Left lung (tissue), 10 donors: ENCODE results near the gene KIF2A. TPM values are rescaled to one million over a fixed set of nuclear protein-coding genes. Genes with fewer than 3 reads are reported as not detected.

Source experiments
- ATAC-seq: fragments of 200-7000 bp; cut with Tn5 transposase; one replicate; pipeline ENCODE4 v1.9.1; 2020; ENCODE audit warnings: moderate library complexity
- DNase-seq, 4 donors: peaks; one replicate each; pipeline ENCODE4 v3.0.0-alpha.2; 2013 to 2020
- H3K27ac ChIP-seq, 2 donors: fragments of 200-600 bp; sonication (generic) in 1 of 2; one replicate each; pipeline versions ENCODE4 v1.5.0 to v1.8.0; 2020 to 2021
- H3K27me3 ChIP-seq, 2 donors: fragments of 200-600 bp; sonication (generic) in 1 of 2; one replicate each; pipeline versions ENCODE4 v1.5.0 to v1.8.0; 2020 to 2021
- H3K36me3 ChIP-seq, 2 donors: fragments of 200-600 bp; sonication (generic) in 1 of 2; one replicate each; pipeline versions ENCODE4 v1.5.0 to v1.8.0; 2020 to 2021
- H3K4me1 ChIP-seq, 2 donors: fragments of 200-600 bp; one replicate each; pipeline ENCODE4 v1.8.0; 2021
- H3K4me3 ChIP-seq, 2 donors: fragments of 200-600 bp; sonication (generic) in 1 of 2; one replicate each; pipeline versions ENCODE4 v1.5.0 to v1.8.0; 2020 to 2021; ENCODE audit warnings: mild to moderate bottlenecking in 1 of 2
- H3K9me3 ChIP-seq, 2 donors: fragments of 200-600 bp; sonication (generic) in 1 of 2; one replicate each; pipeline versions ENCODE4 v1.5.0 to v1.8.0; 2020 to 2021
- CTCF ChIP-seq, 2 donors: fragments of 200-600 bp; sonication (generic) in 1 of 2; IDR thresholded peaks; one replicate each; pipeline versions ENCODE4 v1.5.0 to v1.8.0; 2021; ENCODE audit warnings: antibody characterized with exemption in 2 of 2
- intact Hi-C, 2 donors: fragments of 100-400 bp; cut with DNase I; formaldehyde crosslinking; loops; one replicate each; pipeline versions ENCODE4 v1.11.2 to v1.14.2; 2022
- polyA plus RNA-seq, 6 donors: library from polyadenylated mRNA; unstranded; fragments of 120-200 nt; gene quantifications; one replicate each; pipeline ENCODE4 v1.2.1, GENCODE V29; 2013; ENCODE audit not compliant: insufficient read length in 6 of 6
- total RNA-seq, 2 donors: library from RNA; stranded (reverse); fragmentation: NEBNext Ultra II Directional; extraction: Animal tissue kit (Norgen Biotek cat#: 25700); gene quantifications; one replicate each; pipeline ENCODE4 v1.2.1, GENCODE V29; 2021
- donor health status: DM: no; HTN: yes; CAD: no.
- donor health status: DM: no; HTN: no; CAD: no.

Gene KIF2A
- total and polyA plus RNA-seq, 8 donors, result 26.3 to 48.3 (median 43.0) TPM

- TF ChIP-seq CTCF (IDR thresholded peaks at IDR 0.05), result no peak
- H3K36me3 ChIP-seq, result peaks cover 0 to 22% of the 10 kb centered on the region in 2 donors
- DNase-seq (peak; percentile 95 to 97 (median 96)), ATAC-seq (peak; percentile 99)
- peaks cover 3 to 19% of the 10 kb centered on the region in 2 donors for H3K4me1 ChIP-seq
- peaks cover 0 to 5% of the 10 kb centered on the region in 2 donors for H3K9me3 ChIP-seq
- peak within 1 kb of the TSS; percentile 86 to 88 for H3K4me3 ChIP-seq
- peak within 1 kb of the TSS; percentile 95 to 96 for H3K27ac ChIP-seq
- H3K27me3 ChIP-seq, result no peaks in the 10 kb centered on the region
- intact Hi-C loops, result no loop called here
Observed at GRCh38 chr5:62403411-62404250, 97.6 kb downstream of the KIF2A start, which contains the start of gene DIMT1. Gene DIMT1, minus strand, starts transcription at chr5:62403905. Its CDS starts 133 bp downstream, at chr5:62403772.

- Histone ChIP-seq H3K36me3 (no peaks in the 10 kb centered on the region), H3K4me3 (peak within 1 kb of the TSS; percentile 92 to 99)
- intact Hi-C loops, result no loop called here
Observed at GRCh38 chr5:62412549-62413329, 106.7 kb downstream of the KIF2A start, which contains the start of gene IPO11. Gene IPO11, plus strand, starts transcription at chr5:62412763. Its CDS starts 24,517 bp downstream, at chr5:62437280.

GRCh38 chr5:62413711-62414110 lies 107.7 kb downstream of the KIF2A start:
- TF ChIP-seq CTCF (IDR thresholded peaks at IDR 0.05), result no peak

More at GRCh38 chr5:62412549-62413329, 106.7 kb downstream of the KIF2A start, which contains the start of gene IPO11:
- Histone ChIP-seq H3K27ac (peak within 1 kb of the TSS; percentile 67 to 83), H3K9me3 (no peaks in the 10 kb centered on the region), H3K4me1 (peaks cover 8 to 18% of the 10 kb centered on the region in 2 donors), H3K27me3 (no peaks in the 10 kb centered on the region)
- TF ChIP-seq CTCF (IDR thresholded peaks at IDR 0.05), result no peak
- peak; percentile 98 to 100 (median 99) for DNase-seq
- peak; percentile 98 for ATAC-seq

GRCh38 chr5:62418462-62419076 lies 112.6 kb downstream of the KIF2A start:
- Histone ChIP-seq H3K4me3 (no peak overlapping the region), H3K9me3 (no peaks in the 10 kb centered on the region), H3K4me1 (peaks cover 3 to 12% of the 10 kb centered on the region in 2 donors), H3K27me3 (no peaks in the 10 kb centered on the region), H3K36me3 (peaks cover 0 to 6% of the 10 kb centered on the region in 2 donors), H3K27ac (no peak overlapping the region)
- intact Hi-C loops, result no loop called here
- TF ChIP-seq CTCF (IDR thresholded peaks at IDR 0.05), result no peak
- ATAC-seq (no peak), DNase-seq (no peak)

More at GRCh38 chr5:62413711-62414110, 107.7 kb downstream of the KIF2A start:
- H3K4me1 ChIP-seq, result peaks cover 8 to 18% of the 10 kb centered on the region in 2 donors
- intact Hi-C loops, result no loop called here
- peak overlapping the region in 1 of 2 donors; percentile 99 for H3K4me3 ChIP-seq
- peaks cover 0 to 6% of the 10 kb centered on the region in 2 donors for H3K36me3 ChIP-seq
- no peak overlapping the region for H3K27ac ChIP-seq
- H3K9me3 ChIP-seq, result no peaks in the 10 kb centered on the region
- DNase-seq (no peak), ATAC-seq (no peak)
- no peaks in the 10 kb centered on the region for H3K27me3 ChIP-seq
